Natural killer cell (primary cell): ENCODE data around the gene GATA6. TPM values are rescaled to one million over a fixed set of nuclear protein-coding genes. Genes with fewer than 3 reads are reported as not detected.
"Not testable (repeated sequence)": the region's sequence is repeated elsewhere in the genome, so short reads cannot be mapped to it uniquely, and the experiment has no call there.

ENCODE experiments used
- ATAC-seq, 3 donors: fragments of 150-1000 bp in 2 of 3; fragments of 200-7000 bp in 1 of 3; cut with Tn5 transposase; 1 replicate in 1 of 3; 2 replicates in 2 of 3; pipeline ENCODE4 v1.10.0; 2021; ENCODE audit warnings: mild to moderate bottlenecking in 2 of 3, moderate library complexity in 2 of 3
- DNase-seq, 2 donors: peaks; one replicate each; pipeline versions ENCODE4 v3.0.0 to v3.0.0-alpha.2; 2013 to 2021; ENCODE audit warnings: mixed read lengths in 1 of 2
- H3K27ac ChIP-seq: one replicate; pipeline ENCODE4 v1.5.1; 2013; ENCODE audit warnings: mild to moderate bottlenecking, low read length
- H3K27me3 ChIP-seq: one replicate; pipeline ENCODE4 v1.6.1; 2013; ENCODE audit warnings: low read length; ENCODE audit not compliant: control insufficient read depth, insufficient read depth
- H3K36me3 ChIP-seq: one replicate; pipeline ENCODE4 v1.6.1; 2013; ENCODE audit warnings: low read length; ENCODE audit not compliant: control insufficient read depth, insufficient read depth
- H3K4me1 ChIP-seq: one replicate; pipeline ENCODE4 v1.6.1; 2013; ENCODE audit warnings: low read length; ENCODE audit not compliant: control insufficient read depth, insufficient read depth
- H3K4me3 ChIP-seq: one replicate; pipeline ENCODE4 v1.5.1; 2013; ENCODE audit warnings: low read length
- H3K9me3 ChIP-seq: one replicate; pipeline ENCODE4 v1.6.1; 2013; ENCODE audit warnings: low read length; ENCODE audit not compliant: control insufficient read depth, insufficient read depth
- H3K27ac Mint-ChIP-seq, 2 donors: one replicate each; pipeline ENCODE4 v1.8.0; 2022; ENCODE audit warnings: mild to moderate bottlenecking in 2 of 2, mixed read lengths in 2 of 2, moderate library complexity in 1 of 2
- H3K27me3 Mint-ChIP-seq, 2 donors: one replicate each; pipeline ENCODE4 v1.8.0; 2022; ENCODE audit warnings: low read depth in 2 of 2, mixed read lengths in 2 of 2
- H3K36me3 Mint-ChIP-seq: one replicate; pipeline ENCODE4 v1.8.0; 2022; ENCODE audit warnings: mixed read lengths
- H3K4me1 Mint-ChIP-seq, 2 donors: one replicate each; pipeline ENCODE4 v1.8.0; 2022; ENCODE audit warnings: mixed read lengths in 2 of 2
- H3K4me3 Mint-ChIP-seq: one replicate; pipeline ENCODE4 v1.8.0; 2022; ENCODE audit warnings: mild to moderate bottlenecking, moderate library complexity, mixed read lengths
- H3K9me3 Mint-ChIP-seq, 2 donors: one replicate each; pipeline ENCODE4 v1.8.0; 2022; ENCODE audit warnings: mixed read lengths in 2 of 2
- WGBS: methylation state at CpG from one replicate; pipeline ENCODE4 v1.1.7; 2013; ENCODE audit warnings: missing lambda C conversion rate; ENCODE audit not compliant: insufficient coverage; 5-methylcytosine and 5-hydroxymethylcytosine counted together
- intact Hi-C: fragments of 100-400 bp; cut with micrococcal nuclease; formaldehyde crosslinking; loops from one replicate; pipeline ENCODE4 v1.14.2; 2022
- total RNA-seq, 4 donors: library from RNA; stranded (reverse); fragments of 120-200 nt in 1 of 4; gene quantifications; one replicate each; pipeline versions ENCODE4 v1.2.3 to v1.2.4, GENCODE V29; 2013 to 2022
- TF ChIP-seq, protein P1 (sequence below): fragments of 200-600 bp; IDR thresholded peaks from one replicate; pipeline ENCODE4 v1.8.0; 2022; ENCODE audit warnings: antibody characterized with exemption

Gene GATA6
- total RNA-seq, 3 donors from 2014 or later (not counting 1 experiment from before 2014, with no cell fraction given) = 0.54 to 1.1 (median 1.0) TPM

DNA sequence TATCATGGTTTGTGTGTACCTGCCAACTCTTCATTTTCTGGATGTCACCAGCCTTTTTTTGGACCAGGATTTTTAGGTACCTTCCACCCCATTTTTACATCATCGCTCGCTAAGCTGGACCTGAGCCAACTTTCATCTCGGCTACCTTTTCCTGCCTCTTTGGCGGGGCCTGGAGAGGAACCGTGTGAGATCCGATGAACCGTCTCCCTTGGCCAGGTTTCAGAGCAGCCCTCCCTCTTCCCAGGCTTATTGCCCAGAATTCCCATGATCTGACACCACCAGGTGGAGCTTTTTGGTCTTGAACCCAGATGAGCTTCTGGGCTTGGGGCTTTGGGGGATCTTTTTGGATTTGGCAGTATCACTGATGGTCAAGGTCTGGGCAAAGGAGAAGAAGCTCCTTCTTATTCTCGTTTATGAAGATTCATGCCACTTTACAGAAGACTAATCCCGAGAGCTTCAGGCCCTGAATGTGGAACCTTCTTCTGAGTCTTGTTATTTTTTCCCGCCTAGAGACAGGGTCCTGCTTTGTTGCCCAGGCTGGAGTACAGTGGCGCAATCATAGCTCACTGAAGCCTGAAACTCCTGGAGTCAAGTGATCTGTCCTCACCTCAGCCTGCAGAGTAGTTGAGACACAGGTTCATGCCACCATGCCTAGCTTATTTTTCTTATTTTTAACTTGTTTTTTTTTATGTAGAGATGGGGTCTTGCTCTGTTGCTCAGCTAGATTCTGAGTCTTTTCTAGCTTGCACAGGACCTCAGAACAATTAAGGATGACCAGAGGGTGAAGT, 50.4 kb downstream of the GATA6 start:
- no peak overlapping the region for H3K4me3 ChIP-seq
- H3K27me3 ChIP-seq = no peaks in the 10 kb centered on the region
- Mint-ChIP-seq H3K9me3 (peaks cover 0 to 3% of the 10 kb centered on the region in 2 donors), H3K27me3 (peaks cover 1 to 14% of the 10 kb centered on the region in 2 donors), H3K4me3 (no peak overlapping the region), H3K36me3 (no peaks in the 10 kb centered on the region), H3K27ac (no peak overlapping the region), H3K4me1 (peaks cover 20 to 22% of the 10 kb centered on the region in 2 donors)
- H3K4me1 ChIP-seq = peaks cover 16% of the 10 kb centered on the region
- DNase-seq (no peak), ATAC-seq (no peak)
- H3K9me3 ChIP-seq = no peaks in the 10 kb centered on the region
- TF ChIP-seq, protein P1, sequence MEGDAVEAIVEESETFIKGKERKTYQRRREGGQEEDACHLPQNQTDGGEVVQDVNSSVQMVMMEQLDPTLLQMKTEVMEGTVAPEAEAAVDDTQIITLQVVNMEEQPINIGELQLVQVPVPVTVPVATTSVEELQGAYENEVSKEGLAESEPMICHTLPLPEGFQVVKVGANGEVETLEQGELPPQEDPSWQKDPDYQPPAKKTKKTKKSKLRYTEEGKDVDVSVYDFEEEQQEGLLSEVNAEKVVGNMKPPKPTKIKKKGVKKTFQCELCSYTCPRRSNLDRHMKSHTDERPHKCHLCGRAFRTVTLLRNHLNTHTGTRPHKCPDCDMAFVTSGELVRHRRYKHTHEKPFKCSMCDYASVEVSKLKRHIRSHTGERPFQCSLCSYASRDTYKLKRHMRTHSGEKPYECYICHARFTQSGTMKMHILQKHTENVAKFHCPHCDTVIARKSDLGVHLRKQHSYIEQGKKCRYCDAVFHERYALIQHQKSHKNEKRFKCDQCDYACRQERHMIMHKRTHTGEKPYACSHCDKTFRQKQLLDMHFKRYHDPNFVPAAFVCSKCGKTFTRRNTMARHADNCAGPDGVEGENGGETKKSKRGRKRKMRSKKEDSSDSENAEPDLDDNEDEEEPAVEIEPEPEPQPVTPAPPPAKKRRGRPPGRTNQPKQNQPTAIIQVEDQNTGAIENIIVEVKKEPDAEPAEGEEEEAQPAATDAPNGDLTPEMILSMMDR = no peak
- 97% methylated on average over 11 of the region's 11 CpGs for WGBS
- H3K27ac ChIP-seq = no peak overlapping the region
- H3K36me3 ChIP-seq = no peaks in the 10 kb centered on the region
- intact Hi-C loops = no loop called here

DNA sequence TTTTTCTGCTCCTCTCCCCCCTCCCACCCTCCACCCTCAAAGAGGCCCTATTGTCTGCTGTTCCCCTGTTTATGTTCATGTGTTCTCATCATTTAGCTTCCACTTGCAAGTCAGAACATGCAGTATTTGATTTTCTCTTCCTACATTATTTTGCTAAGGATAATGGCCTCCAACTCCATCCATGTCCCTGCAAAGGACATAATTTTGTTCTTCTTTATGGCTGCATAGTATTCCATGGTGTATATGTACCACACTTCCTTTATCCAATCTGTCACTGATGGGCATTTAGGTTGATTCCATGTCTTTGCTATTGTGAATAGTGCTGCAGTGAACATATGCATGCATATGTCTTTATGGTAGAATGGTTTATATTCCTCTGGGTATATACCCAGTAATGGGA, 51.2 kb downstream of the GATA6 start:
- DNase-seq, H3K27ac ChIP-seq, H3K36me3 ChIP-seq, H3K9me3 ChIP-seq, H3K9me3 Mint-ChIP-seq, H3K4me3 ChIP-seq, intact Hi-C loops, H3K27me3 ChIP-seq, ATAC-seq, H3K27ac Mint-ChIP-seq, H3K4me3 Mint-ChIP-seq, H3K36me3 Mint-ChIP-seq: not testable (repeated sequence)
- Mint-ChIP-seq H3K4me1 (peaks cover 25 to 26% of the 10 kb centered on the region in 2 donors), H3K27me3 (peaks cover 0 to 14% of the 10 kb centered on the region in 2 donors)
- H3K4me1 ChIP-seq = peaks cover 19% of the 10 kb centered on the region

DNA sequence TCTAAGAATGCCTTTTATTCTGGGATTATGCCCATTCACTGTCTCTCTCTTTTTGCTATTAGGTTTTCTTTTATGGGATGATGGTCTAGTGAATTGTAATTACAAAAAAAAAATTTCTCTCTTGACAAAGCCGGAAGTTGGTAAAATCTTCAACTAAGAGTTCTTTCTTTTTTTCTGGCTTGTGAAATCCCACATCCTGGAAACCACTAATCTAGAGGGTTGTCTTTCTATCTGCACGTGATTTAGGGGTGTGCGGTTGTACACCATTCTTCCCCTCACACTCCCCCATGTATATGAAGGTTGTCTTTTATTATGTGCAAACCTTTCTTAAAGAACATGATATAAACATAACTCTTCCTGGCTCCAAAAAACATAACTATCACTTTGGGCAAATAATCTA, 52.0 kb downstream of the GATA6 start:
- TF ChIP-seq, protein P1 = no peak
- Mint-ChIP-seq H3K4me3 (peak overlapping the region; percentile 67), H3K4me1 (peaks cover 25 to 26% of the 10 kb centered on the region in 2 donors), H3K36me3 (no peaks in the 10 kb centered on the region), H3K9me3 (peaks cover 0 to 3% of the 10 kb centered on the region in 2 donors), H3K27me3 (peaks cover 0 to 14% of the 10 kb centered on the region in 2 donors), H3K27ac (peak overlapping the region; percentile 27 to 30)
- no CpG with 5 or more reads among the region's 3 CpGs for WGBS
- Histone ChIP-seq H3K36me3 (no peaks in the 10 kb centered on the region), H3K4me3 (no peak overlapping the region), H3K9me3 (no peaks in the 10 kb centered on the region), H3K27me3 (no peaks in the 10 kb centered on the region), H3K27ac (no peak overlapping the region), H3K4me1 (peaks cover 19% of the 10 kb centered on the region)
- DNase-seq = peak in 1 of 2 donors; percentile 56
- intact Hi-C loops = no loop called here
- ATAC-seq = peak in 2 of 3 donors; percentile 40 to 69

DNA sequence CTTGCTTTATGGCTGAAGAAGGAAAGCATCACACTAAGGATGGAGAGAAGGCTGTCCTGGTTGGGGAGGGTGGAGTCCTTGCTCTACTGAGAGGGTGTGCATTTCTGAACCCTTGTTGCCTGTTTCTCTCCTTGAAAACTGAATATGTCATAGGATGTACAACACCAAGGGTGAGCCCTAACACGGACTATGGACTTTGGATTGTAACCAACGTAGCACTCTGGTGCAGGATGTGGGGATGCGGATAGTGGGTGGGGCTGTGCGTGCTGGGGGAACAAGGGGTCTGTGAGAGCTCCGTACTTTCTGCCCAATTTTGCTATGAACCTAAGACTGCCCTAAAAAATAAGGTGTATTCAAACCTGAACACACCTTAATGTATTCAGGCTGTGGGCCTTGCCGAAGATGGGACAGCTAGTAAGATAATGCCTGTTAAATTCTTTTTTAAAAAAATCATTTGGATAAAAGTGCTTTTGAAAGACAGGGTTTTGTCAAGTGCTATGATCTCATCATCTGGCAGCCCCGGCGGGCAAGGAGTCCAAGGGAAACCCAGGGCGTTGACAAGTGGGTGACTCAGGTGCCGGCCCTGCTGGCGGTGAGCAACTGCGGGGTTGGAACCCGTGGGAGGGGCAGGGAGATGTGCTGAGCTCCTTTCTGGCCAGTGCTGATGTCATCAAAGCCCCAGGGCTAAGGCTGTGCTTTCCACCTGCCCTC, 54.0 kb downstream of the GATA6 start:
- intact Hi-C loops = no loop called here
- no peak overlapping the region for H3K27ac ChIP-seq
- WGBS = 81% methylated on average over 13 of the region's 13 CpGs
- Mint-ChIP-seq H3K27ac (no peak overlapping the region), H3K27me3 (peaks cover 8 to 15% of the 10 kb centered on the region in 2 donors), H3K36me3 (no peaks in the 10 kb centered on the region), H3K4me1 (peaks cover 25 to 26% of the 10 kb centered on the region in 2 donors), H3K4me3 (no peak overlapping the region), H3K9me3 (peaks cover 0 to 3% of the 10 kb centered on the region in 2 donors)
- H3K36me3 ChIP-seq = no peaks in the 10 kb centered on the region
- H3K9me3 ChIP-seq = no peaks in the 10 kb centered on the region
- peak in 1 of 2 donors; percentile 32 for DNase-seq
- H3K27me3 ChIP-seq = no peaks in the 10 kb centered on the region
- ATAC-seq = peak in 2 of 3 donors; percentile 38 to 64
- H3K4me1 ChIP-seq = peaks cover 21% of the 10 kb centered on the region
- TF ChIP-seq, protein P1 = no peak
- H3K4me3 ChIP-seq = no peak overlapping the region
